T47D (cell line): ENCODE data around the gene RAB6B.
A peak's percentile ranks its signal among the peaks of the same experiment; 100 is the strongest.

Source experiments
- DNase-seq, 2 experiments: peaks; one replicate each; pipeline versions ENCODE4 v3.0.0 to v3.0.0-alpha.2; 2011 to 2012; ENCODE audit warnings: low read depth in 1 of 2, low spot score in 1 of 2
- JUND ChIP-seq: IDR thresholded peaks from 2 replicates; pipeline ENCODE4 v1.6.1; 2012; ENCODE audit warnings: low read depth
- in situ Hi-C: cut with HindIII; loops from 2 replicates; pipeline ENCODE4 v1.10.0; 2016; ENCODE audit warnings: low sequenced_read_pairs, low pct_unique_long_range_greater_than_20kb

Gene RAB6B

GRCh38 chr3:133901083-133901482 is 5.4 kb upstream of the RAB6B start:
- in situ Hi-C loops, result no loop called here
- TF ChIP-seq JUND, result no peak
- no peak for DNase-seq

DNA sequence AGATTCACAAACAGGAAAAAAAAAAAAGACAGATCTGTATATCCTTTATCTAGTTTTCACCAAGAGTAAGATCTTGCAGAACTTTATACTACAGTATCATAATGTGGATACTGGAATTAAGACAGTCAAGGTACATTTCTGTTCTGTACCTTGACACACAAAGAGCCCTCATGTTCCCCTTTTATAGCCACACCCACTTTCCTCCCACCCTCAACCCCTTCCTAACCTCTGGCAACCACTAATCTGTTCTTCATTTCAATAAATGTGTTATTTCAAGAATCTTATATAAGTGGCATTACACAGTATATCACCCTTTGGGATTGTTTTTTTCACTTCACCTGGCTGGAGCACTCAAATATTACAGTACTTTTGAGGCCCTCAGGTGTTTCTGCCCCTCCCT is 3.6 kb upstream of the RAB6B start:
- no peak for TF ChIP-seq JUND
- in situ Hi-C loops, result no loop called here
- DNase-seq, result no peak

DNA sequence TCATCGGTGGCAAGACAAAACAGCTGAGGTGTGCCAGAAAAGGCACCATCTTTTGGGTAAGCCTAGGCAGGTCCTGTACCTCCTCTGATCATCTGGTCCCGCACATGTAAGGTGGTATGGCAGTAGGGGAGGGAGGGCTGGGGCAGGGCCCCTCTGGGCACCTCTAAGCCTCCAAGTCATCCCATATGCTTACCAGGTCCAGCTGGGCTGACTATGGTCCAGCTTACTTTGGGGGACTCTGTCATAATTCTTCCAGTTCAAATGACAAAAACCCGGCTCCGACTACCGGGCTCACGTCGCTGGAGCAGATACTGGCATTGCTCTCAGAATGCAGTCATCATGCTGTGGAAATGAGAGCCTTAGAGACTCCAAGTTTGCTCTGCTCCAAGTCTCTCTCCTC is 1.9 kb upstream of the RAB6B start:
- DNase-seq, result no peak
- no peak for TF ChIP-seq JUND
- in situ Hi-C loops, result no loop called here

- no peak for TF ChIP-seq JUND
- in situ Hi-C loops, result no loop called here
- DNase-seq, result no peak
Observed at GRCh38 chr3:133896002-133896761, 500 bp upstream of the RAB6B start.

GRCh38 chr3:133894353-133895207 is 1.1 kb downstream of the RAB6B start:
- in situ Hi-C loops, result no loop called here
- no peak for TF ChIP-seq JUND
- peak; percentile 28 to 37 for DNase-seq

DNA sequence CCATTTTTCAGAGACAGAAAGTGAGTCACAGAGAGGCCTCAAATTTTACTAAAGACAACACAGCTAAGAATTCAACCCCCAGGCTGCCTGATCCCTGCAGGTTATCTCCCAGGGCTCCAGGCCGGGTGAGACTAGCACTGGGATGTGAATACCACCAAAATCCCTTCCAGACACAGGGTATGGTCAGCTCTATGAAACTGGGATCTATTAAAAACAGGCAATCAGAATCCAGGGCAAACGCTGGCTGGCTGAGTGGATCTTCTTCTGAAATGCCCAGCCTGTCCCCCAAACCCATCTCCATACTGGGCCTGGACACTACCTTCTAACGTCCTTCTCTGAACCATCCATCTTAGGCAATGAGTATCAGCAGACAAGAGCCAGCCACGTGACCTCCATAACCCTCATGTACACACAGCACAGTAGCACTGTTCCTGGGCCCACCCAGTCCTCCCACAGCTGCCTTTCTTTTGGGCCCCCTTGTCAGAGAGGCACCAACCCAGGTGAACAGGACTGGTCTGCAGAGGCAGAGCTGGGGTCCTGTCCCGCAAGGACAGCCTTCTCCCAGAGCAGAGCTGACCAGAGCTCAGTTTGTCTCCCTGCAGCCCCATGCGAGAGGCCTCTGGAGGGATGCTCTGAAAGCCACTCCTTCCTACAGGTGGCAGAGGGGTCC is 1.9 kb downstream of the RAB6B start:
- in situ Hi-C loops, result no loop called here
- no peak for DNase-seq
- no peak for TF ChIP-seq JUND

DNA sequence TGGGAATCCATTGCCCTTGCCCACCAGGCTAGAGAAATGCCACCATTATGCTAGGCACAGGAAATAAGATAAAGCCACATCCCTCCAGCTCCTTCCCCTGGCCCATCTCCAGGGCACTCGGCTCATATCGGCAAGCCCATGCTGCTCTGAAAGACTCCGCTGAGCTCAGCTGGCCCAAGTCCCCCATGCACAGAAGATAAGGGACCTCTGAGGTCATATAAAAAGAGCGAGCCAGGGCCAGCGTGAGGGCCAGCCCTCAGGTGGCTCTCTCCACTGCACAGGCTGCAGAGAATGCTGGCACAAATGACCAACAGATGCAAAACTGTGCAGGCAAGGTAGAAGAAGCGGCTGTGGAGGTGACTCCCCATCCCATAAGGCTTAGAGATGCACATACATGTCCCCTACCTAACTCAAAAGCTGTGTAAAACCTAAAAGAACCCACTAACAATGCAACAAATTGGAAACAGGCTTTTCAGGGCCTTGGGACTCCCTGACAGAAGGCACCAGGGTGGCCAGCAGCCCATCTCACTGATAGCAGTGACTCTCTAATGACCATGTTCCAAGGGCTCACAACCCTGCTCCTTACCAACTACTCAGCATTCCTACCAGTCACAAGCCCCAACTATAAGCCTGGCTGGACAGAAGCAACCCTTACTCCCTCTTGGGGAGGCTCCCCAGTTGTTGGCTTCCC is 3.0 kb downstream of the RAB6B start:
- no peak for TF ChIP-seq JUND
- DNase-seq, result no peak
- in situ Hi-C loops, result no loop called here

GRCh38 chr3:133891662-133892378 is 3.9 kb downstream of the RAB6B start:
- no peak for TF ChIP-seq JUND
- DNase-seq, result no peak
- in situ Hi-C loops, result no loop called here

DNA sequence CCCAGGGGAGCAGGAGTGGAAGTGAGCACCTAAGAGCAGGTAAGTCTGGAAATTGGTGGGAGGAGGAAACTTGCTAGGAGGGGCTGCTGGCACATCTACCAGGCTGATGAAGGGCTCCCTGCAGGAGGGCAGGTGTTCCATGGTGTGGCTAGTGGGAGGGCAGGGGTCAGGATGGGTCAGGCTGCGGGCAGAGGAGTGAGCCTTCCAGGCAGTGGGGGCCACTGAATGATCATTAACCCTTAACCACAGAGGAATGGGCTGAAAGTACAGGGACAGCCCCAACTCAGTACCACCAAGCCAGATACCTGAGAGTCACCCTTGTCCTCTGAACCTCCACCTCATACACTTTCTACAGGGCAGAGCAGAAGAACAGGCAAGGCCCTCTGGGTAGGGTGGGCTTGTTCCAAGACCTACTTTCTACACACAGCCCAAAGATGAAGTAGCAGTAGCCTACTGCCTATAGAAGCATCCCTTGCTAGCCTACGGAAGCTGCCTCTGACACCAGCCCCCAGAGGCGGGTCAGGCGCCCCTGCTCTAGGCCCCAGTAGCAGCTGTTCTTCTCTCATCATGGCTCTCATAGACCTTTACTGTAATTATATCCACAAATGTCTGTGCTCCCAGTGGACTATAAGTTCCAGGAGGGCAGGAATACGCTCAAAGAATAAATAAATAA is 4.6 kb downstream of the RAB6B start:
- DNase-seq, result no peak
- TF ChIP-seq JUND, result no peak
- in situ Hi-C loops, result no loop called here

GRCh38 chr3:133890037-133890436 is 5.6 kb downstream of the RAB6B start:
- no peak for TF ChIP-seq JUND
- in situ Hi-C loops, result no loop called here
- DNase-seq, result no peak

DNA sequence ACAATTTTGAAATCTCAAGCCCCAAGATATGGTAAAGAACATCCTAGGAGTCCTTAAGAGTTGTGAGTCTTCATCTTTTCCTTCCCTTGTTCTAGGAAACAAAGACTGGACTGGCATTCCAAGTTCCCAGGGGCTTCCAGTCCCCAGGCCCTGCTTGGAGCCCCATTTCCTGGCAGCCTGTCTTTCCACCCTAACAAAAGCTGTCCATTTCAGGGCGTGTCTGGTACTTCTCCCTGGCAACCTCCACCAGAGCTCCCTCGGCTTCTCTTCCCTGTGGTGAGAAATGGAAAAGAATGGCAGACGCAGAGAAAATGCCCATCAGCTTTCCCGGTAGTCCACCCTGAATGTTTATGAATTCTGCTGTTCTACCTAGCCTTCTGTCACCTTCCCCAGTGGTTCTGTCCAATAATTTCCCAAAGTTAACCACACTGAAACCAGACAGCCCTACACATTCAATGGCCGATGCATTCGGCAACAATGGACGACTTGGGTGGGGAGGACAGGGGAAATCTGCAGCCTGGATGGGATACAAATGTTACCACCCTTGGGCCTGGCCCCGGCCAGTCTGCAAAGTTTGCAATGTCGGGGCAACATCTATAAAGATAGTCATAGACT is 6.8 kb downstream of the RAB6B start:
- in situ Hi-C loops, result no loop called here
- no peak for DNase-seq
- no peak for TF ChIP-seq JUND
